CD1c-positive myeloid dendritic cell (primary cell): Measurements from ENCODE around the gene UGT1A5.
A peak's percentile ranks its signal among the peaks of the same experiment; 100 is the strongest.
"Not testable (repeated sequence)": the region's sequence is repeated elsewhere in the genome, so short reads cannot be mapped to it uniquely, and the experiment has no call there.

Experiments
- DNase-seq: peaks from one replicate; pipeline ENCODE4 v3.0.0-alpha.2; 2016; ENCODE audit errors: extremely low spot score

UGT1A5 gene

GRCh38 chr2:233693963-233694362 is 18.7 kb upstream of the UGT1A5 start:
- no peak for DNase-seq

- no peak for DNase-seq
Measured at GRCh38 chr2:233698740-233699139, 14.0 kb upstream of the UGT1A5 start.

- DNase-seq, result no peak
Measured at GRCh38 chr2:233699424-233700027, 13.2 kb upstream of the UGT1A5 start.

GRCh38 chr2:233700028-233700635 is 12.6 kb upstream of the UGT1A5 start:
- no peak for DNase-seq

GRCh38 chr2:233700842-233701241 is 11.9 kb upstream of the UGT1A5 start:
- not testable (repeated sequence) for DNase-seq

- no peak for DNase-seq
Measured at GRCh38 chr2:233702238-233702637, 10.5 kb upstream of the UGT1A5 start.

GRCh38 chr2:233705911-233706506 is 6.7 kb upstream of the UGT1A5 start:
- DNase-seq, result no peak

GRCh38 chr2:233706720-233707119 is 6.0 kb upstream of the UGT1A5 start:
- DNase-seq, result no peak

GRCh38 chr2:233707940-233708644 is 4.6 kb upstream of the UGT1A5 start:
- DNase-seq, result no peak

- DNase-seq, result no peak
Measured at GRCh38 chr2:233708942-233709341, 3.8 kb upstream of the UGT1A5 start.

GRCh38 chr2:233711312-233712008 is 1.2 kb upstream of the UGT1A5 start:
- DNase-seq, result peak; percentile 57

- DNase-seq, result no peak
Measured at GRCh38 chr2:233713262-233713615, 532 bp downstream of the UGT1A5 start.

GRCh38 chr2:233714121-233714520 is 1.4 kb downstream of the UGT1A5 start:
- no peak for DNase-seq

GRCh38 chr2:233718552-233718951 is 5.8 kb downstream of the UGT1A5 start, which contains the start of gene UGT1A4:
TSS of gene UGT1A4 (plus strand) at chr2:233718736. CDS start at chr2:233718821, 85 bp downstream.
- DNase-seq, result no peak

- no peak for DNase-seq
Measured at GRCh38 chr2:233728723-233729301, 16.1 kb downstream of the UGT1A5 start, which contains the start of gene UGT1A3. TSS of gene UGT1A3 (plus strand) at chr2:233729042. CDS start at chr2:233729127, 85 bp downstream.

- not testable (repeated sequence) for DNase-seq
Measured at GRCh38 chr2:233736868-233737653, 24.4 kb downstream of the UGT1A5 start.

- DNase-seq, result no peak
Measured at GRCh38 chr2:233740870-233741269, 28.2 kb downstream of the UGT1A5 start.

- DNase-seq, result no peak
Measured at GRCh38 chr2:233743464-233744259, 31.0 kb downstream of the UGT1A5 start.

GRCh38 chr2:233745073-233745755 is 32.5 kb downstream of the UGT1A5 start:
- DNase-seq, result no peak
